Stomach (tissue), 9 donors: ENCODE data around the gene ECM1. TPM values are rescaled to one million over a fixed set of nuclear protein-coding genes. Genes with fewer than 3 reads are reported as not detected.

Experiments used
- DNase-seq, 2 donors: peaks; one replicate each; pipeline versions ENCODE4 v3.0.0 to v3.0.0-alpha.2; 2013 to 2019
- H3K27ac ChIP-seq, 5 donors: fragments of 200-600 bp in 4 of 5; sonication (generic) in 4 of 5; one replicate each; pipeline ENCODE4 v1.5.1; 2013 to 2019; ENCODE audit warnings: mild to moderate bottlenecking in 1 of 5, moderate library complexity in 1 of 5
- H3K27me3 ChIP-seq, 3 donors: fragments of 200-600 bp; sonication (generic); one replicate each; pipeline ENCODE4 v1.5.1; 2017 to 2019; ENCODE audit warnings: mixed run types in 1 of 3
- H3K36me3 ChIP-seq, 4 donors: fragments of 200-600 bp; sonication (generic); 1 replicate in 3 of 4; 2 replicates in 1 of 4; pipeline ENCODE4 v1.5.1; 2016 to 2019
- H3K4me1 ChIP-seq, 4 donors: fragments of 200-600 bp; sonication (generic); one replicate each; pipeline ENCODE4 v1.5.1; 2016 to 2019
- H3K4me3 ChIP-seq, 4 donors: fragments of 200-600 bp; sonication (generic) in 3 of 4; one replicate each; pipeline ENCODE4 v1.5.1; 2016 to 2019; ENCODE audit warnings: mild to moderate bottlenecking in 1 of 4
- H3K9me3 ChIP-seq, 4 donors: fragments of 200-600 bp; sonication (generic); one replicate each; pipeline ENCODE4 v1.5.1; 2016 to 2019
- CTCF ChIP-seq, 7 experiments: fragments of 450-650 bp in 4 of 7; fragments of 200-600 bp in 3 of 7; sonication (generic) in 3 of 7; IDR thresholded peaks; one replicate each; pipeline ENCODE4 v1.5.1; 2016 to 2019; ENCODE audit warnings: antibody characterized with exemption in 7 of 7, control low read depth in 2 of 7, mild to moderate bottlenecking in 1 of 7
- EP300 ChIP-seq: sonication (generic); formaldehyde crosslinking; IDR thresholded peaks from one replicate; pipeline ENCODE4 v1.6.1; 2017; ENCODE audit warnings: antibody characterized with exemption
- POLR2A ChIP-seq, 4 donors: fragments of 450-650 bp; IDR thresholded peaks; one replicate each; pipeline ENCODE4 v1.6.1; 2016; ENCODE audit warnings: antibody characterized with exemption in 4 of 4, control low read depth in 2 of 4, mild to moderate bottlenecking in 1 of 4, moderate library complexity in 1 of 4
- POLR2AphosphoS5 ChIP-seq, 3 donors: sonication (generic); formaldehyde crosslinking; IDR thresholded peaks; one replicate each; pipeline ENCODE4 v1.6.1; 2016; ENCODE audit warnings: antibody characterized with exemption in 3 of 3
- WGBS, 5 donors: extraction: QIAGEN DNeasy Blood & Tissue Kit in 3 of 5; methylation state at CpG; one replicate each; pipeline versions ENCODE4 v1.1.5 to v1.1.7; 2013 to 2018; 5-methylcytosine and 5-hydroxymethylcytosine counted together
- intact Hi-C: fragments of 100-400 bp; cut with DNase I; formaldehyde crosslinking; loops from one replicate; pipeline ENCODE4 v1.15.1; 2023; ENCODE audit warnings: low total_unique reads
- polyA plus RNA-seq, 3 donors: library from polyadenylated mRNA; stranded (reverse); fragments of 200-250 nt; gene quantifications; one replicate each; pipeline ENCODE4 v1.2.3, GENCODE V29; 2013
- total RNA-seq, 5 donors: library from RNA; depleted of rRNA; stranded (reverse); fragments of >200 nt; gene quantifications; one replicate each; pipeline versions ENCODE4 v1.1.0 to v1.2.3, GENCODE V29; 2014 to 2016
- donor health status: healthy with polysubstance abuse.
- donor health status: Bipolar disorder and iron deficiency.
- donor health status: healthy.

The ECM1 gene
- total and polyA plus RNA-seq, 8 donors = 1.7 to 345 (median 6.7) TPM

DNA sequence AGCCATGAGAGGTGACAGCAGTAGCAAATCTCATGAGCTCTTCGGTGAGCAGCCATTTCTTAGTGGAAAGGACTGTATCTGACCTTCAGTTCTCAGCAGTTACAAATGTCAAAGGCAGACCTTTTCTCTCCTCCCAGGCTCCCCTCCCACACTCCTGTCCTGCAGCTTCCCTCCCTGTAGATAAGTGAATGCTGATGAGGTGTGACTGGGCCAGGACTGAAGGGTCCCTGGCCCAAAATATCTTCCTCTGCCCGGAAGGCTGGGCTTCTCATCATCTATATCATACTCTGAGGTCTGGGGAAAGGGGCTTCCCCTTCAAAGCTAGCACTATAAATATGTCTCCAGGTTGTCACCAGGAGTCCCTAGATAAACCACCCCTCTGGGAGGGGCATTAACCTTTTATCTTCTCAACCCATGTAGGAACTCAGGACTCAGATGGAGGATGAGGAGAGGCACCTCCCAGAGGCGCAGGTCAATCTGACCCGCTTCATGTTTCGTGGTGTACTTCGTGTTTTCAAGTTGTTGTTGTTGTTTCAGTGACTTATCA lies 37.6 kb downstream of the ECM1 start:
- H3K4me1 ChIP-seq = peaks cover 18 to 39% (median 22%) of the 10 kb centered on the region in 4 donors
- H3K9me3 ChIP-seq = no peaks in the 10 kb centered on the region
- no peak overlapping the region for H3K27ac ChIP-seq
- H3K4me3 ChIP-seq = no peak overlapping the region
- no peaks in the 10 kb centered on the region for H3K36me3 ChIP-seq
- WGBS, 5 donors = 86 to 88% (median 88%) methylated on average over 5 to 6 of the region's 6 CpGs
- DNase-seq = no peak
- no peaks in the 10 kb centered on the region for H3K27me3 ChIP-seq
- intact Hi-C loops = no loop called here
- TF ChIP-seq EP300 (no peak), CTCF (IDR thresholded peaks at IDR 0.05) (no peak), POLR2AphosphoS5 (IDR thresholded peaks at IDR 0.05) (no peak), POLR2A (IDR thresholded peaks at IDR 0.05) (no peak)

- no peaks in the 10 kb centered on the region for H3K36me3 ChIP-seq
- WGBS, 5 donors = 83 to 89% (median 85%) methylated on average over 16 of the region's 16 CpGs
- intact Hi-C loops = no loop called here
- H3K4me1 ChIP-seq = peaks cover 21 to 47% (median 29%) of the 10 kb centered on the region in 4 donors
- H3K27me3 ChIP-seq = no peaks in the 10 kb centered on the region
- H3K9me3 ChIP-seq = no peaks in the 10 kb centered on the region
- TF ChIP-seq EP300 (no peak), POLR2AphosphoS5 (IDR thresholded peaks at IDR 0.05) (no peak), POLR2A (IDR thresholded peaks at IDR 0.05) (no peak), CTCF (IDR thresholded peaks at IDR 0.05) (no peak)
- DNase-seq = no peak
- H3K4me3 ChIP-seq = no peak overlapping the region
- no peak overlapping the region for H3K27ac ChIP-seq
Observed at GRCh38 chr1:150546294-150546937, 38.5 kb downstream of the ECM1 start.

GRCh38 chr1:150548324-150548631 lies 40.4 kb downstream of the ECM1 start:
- Histone ChIP-seq H3K27ac (peak overlapping the region in 4 of 5 donors; percentile 83 to 93 (median 86)), H3K4me1 (peaks cover 38 to 66% (median 45%) of the 10 kb centered on the region in 4 donors), H3K36me3 (no peaks in the 10 kb centered on the region), H3K9me3 (no peaks in the 10 kb centered on the region), H3K27me3 (no peaks in the 10 kb centered on the region), H3K4me3 (peak overlapping the region; percentile 51 to 62 (median 57))
- intact Hi-C loops = no loop called here
- TF ChIP-seq CTCF (IDR thresholded peaks at IDR 0.05) (no peak), POLR2A (IDR thresholded peaks at IDR 0.05) (no peak), EP300 (no peak), POLR2AphosphoS5 (IDR thresholded peaks at IDR 0.05) (no peak)
- WGBS, 5 donors = 39 to 52% (median 44%) methylated on average over 4 of the region's 4 CpGs
- no peak for DNase-seq

- H3K27ac ChIP-seq = peak within 1 kb of the TSS; percentile 77 to 93 (median 85)
- WGBS, 5 donors = 0 to 3% (median 1%) methylated on average over 11 to 91 of the region's 91 CpGs
- TF ChIP-seq POLR2A (IDR thresholded peaks at IDR 0.05) (no peak), POLR2AphosphoS5 (IDR thresholded peaks at IDR 0.05) (peak in 2 of 3 donors; percentile 6 to 32)
- no peaks in the 10 kb centered on the region for H3K27me3 ChIP-seq
- peaks cover 38 to 66% (median 50%) of the 10 kb centered on the region in 4 donors for H3K4me1 ChIP-seq
- peak; percentile 72 to 88 for DNase-seq
- H3K36me3 ChIP-seq = peaks cover 0 to 3% (median 0%) of the 10 kb centered on the region in 4 donors
- peak within 1 kb of the TSS; percentile 51 to 62 (median 57) for H3K4me3 ChIP-seq
- intact Hi-C loops = no loop called here
- no peaks in the 10 kb centered on the region for H3K9me3 ChIP-seq
Observed at GRCh38 chr1:150548632-150549495, 41.0 kb downstream of the ECM1 start, which contains the start of gene ADAMTSL4. TSS of gene ADAMTSL4 (plus strand) at chr1:150549408. CDS start at chr1:150552289, 2,881 bp downstream.
